ENCODE measurements around the gene FCRLA.
A peak's percentile ranks its signal among the peaks of the same experiment; 100 is the strongest.

The FCRLA gene

GRCh38 chr1:161737625-161738024 is 30.6 kb downstream of the FCRLA start:
- H3K79me1 ChIP-seq (ENCODE audit: low read length), result no peaks in the 10 kb centered on the region
- no peak overlapping the region for H4K5ac ChIP-seq (ENCODE audit: low read length)
- no peak overlapping the region for H2BK5ac ChIP-seq (ENCODE audit: low read length)
- H3K18ac ChIP-seq (ENCODE audit: low read length), result no peak overlapping the region
- no peak overlapping the region for H3K4me3 ChIP-seq (ENCODE audit: low read length)
- H3K27me3 ChIP-seq (ENCODE audit: insufficient read depth, low read length, poor library complexity), result no peaks in the 10 kb centered on the region
- no CpG with 5 or more reads among the region's 2 CpGs for WGBS (ENCODE audit: extremely low coverage, insufficient coverage, low lambda C conversion rate)
- H3K4me1 ChIP-seq (ENCODE audit: control insufficient read depth, low read depth, low read length), result no peaks in the 10 kb centered on the region
- H3K9ac ChIP-seq (ENCODE audit: low read length), result no peak overlapping the region
- H3K4me2 ChIP-seq (ENCODE audit: low read length), result no peak overlapping the region
- no peaks in the 10 kb centered on the region for H3K79me2 ChIP-seq (ENCODE audit: control insufficient read depth, insufficient read depth, low read length)
- H2BK120ac ChIP-seq (ENCODE audit: low read depth, low read length), result no peak overlapping the region
- H3K4ac ChIP-seq (ENCODE audit: low read depth, low read length), result no peak overlapping the region
- no peak overlapping the region for H3K27ac ChIP-seq (ENCODE audit: low read depth, low read length)
- H4K8ac ChIP-seq (ENCODE audit: low read depth, low read length), result no peak overlapping the region
- DNase-seq, result no peak
- no peak overlapping the region for H3K56ac ChIP-seq (ENCODE audit: low read length)
- no peak overlapping the region for H2BK15ac ChIP-seq (replicated peaks; ENCODE audit: low read depth)
- no peak overlapping the region for H3K23ac ChIP-seq (ENCODE audit: low read length)
- H2AK5ac ChIP-seq (ENCODE audit: low read length), result no peak overlapping the region
- H3K36me3 ChIP-seq (ENCODE audit: control insufficient read depth, insufficient read depth, low read length), result no peaks in the 10 kb centered on the region

- Histone ChIP-seq H4K8ac (ENCODE audit: low read depth, low read length) (no peak overlapping the region), H3K18ac (ENCODE audit: low read length) (no peak overlapping the region), H3K79me1 (ENCODE audit: low read length) (no peaks in the 10 kb centered on the region), H3K4ac (ENCODE audit: low read depth, low read length) (no peak overlapping the region), H3K4me3 (ENCODE audit: low read length) (no peak overlapping the region), H3K9ac (ENCODE audit: low read length) (no peak overlapping the region), H4K5ac (ENCODE audit: low read length) (no peak overlapping the region), H3K27me3 (ENCODE audit: insufficient read depth, low read length, poor library complexity) (no peaks in the 10 kb centered on the region), H3K4me1 (ENCODE audit: control insufficient read depth, low read depth, low read length) (no peaks in the 10 kb centered on the region), H3K36me3 (ENCODE audit: control insufficient read depth, insufficient read depth, low read length) (no peaks in the 10 kb centered on the region), H3K56ac (ENCODE audit: low read length) (no peak overlapping the region), H2BK15ac (replicated peaks; ENCODE audit: low read depth) (no peak overlapping the region), H2BK120ac (ENCODE audit: low read depth, low read length) (no peak overlapping the region), H3K4me2 (ENCODE audit: low read length) (no peak overlapping the region), H2AK5ac (ENCODE audit: low read length) (no peak overlapping the region), H3K23ac (ENCODE audit: low read length) (no peak overlapping the region), H3K79me2 (ENCODE audit: control insufficient read depth, insufficient read depth, low read length) (no peaks in the 10 kb centered on the region), H2BK5ac (ENCODE audit: low read length) (no peak overlapping the region), H3K27ac (ENCODE audit: low read depth, low read length) (no peak overlapping the region)
- DNase-seq, result peak; percentile 79
- no CpG with 5 or more reads among the region's 4 CpGs for WGBS (ENCODE audit: extremely low coverage, insufficient coverage, low lambda C conversion rate)
Measured at GRCh38 chr1:161738627-161739287, 31.7 kb downstream of the FCRLA start.

DNA sequence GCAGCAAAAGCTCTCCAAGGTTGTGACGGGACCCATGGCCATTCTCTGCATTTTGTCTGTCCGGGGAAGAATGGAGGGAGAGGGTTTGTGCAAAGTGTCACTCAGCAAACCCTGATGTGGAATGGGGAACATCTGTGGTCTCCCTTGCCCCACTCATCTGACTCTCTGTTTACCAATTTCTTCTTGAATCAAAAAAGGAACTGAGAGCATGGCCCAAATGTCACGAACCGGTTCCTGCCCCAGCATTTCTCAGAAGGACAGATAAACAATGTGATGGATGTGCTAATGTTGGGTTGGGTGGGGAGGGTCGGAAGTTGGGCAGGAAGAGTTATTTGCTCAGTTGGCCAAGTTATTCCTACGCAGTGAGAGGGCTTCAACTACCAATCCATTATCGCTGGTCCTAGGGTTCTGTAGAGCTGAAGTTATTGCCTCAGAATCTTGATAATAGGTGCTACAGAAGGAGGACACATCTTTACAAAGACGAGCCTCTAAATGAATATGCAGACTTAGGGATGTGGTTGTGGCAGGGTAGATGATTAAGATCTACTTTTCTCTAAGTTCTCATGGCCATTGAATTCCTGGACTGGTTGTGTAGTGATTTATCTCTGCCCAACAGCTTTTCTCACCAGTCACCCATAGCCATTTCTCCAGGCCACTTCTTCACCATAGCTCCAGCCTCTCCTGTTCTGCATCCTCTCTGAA is 33.0 kb downstream of the FCRLA start:
- no peak overlapping the region for H2BK5ac ChIP-seq (ENCODE audit: low read length)
- no peaks in the 10 kb centered on the region for H3K79me2 ChIP-seq (ENCODE audit: control insufficient read depth, insufficient read depth, low read length)
- no peak overlapping the region for H3K4ac ChIP-seq (ENCODE audit: low read depth, low read length)
- H3K18ac ChIP-seq (ENCODE audit: low read length), result no peak overlapping the region
- H2BK15ac ChIP-seq (replicated peaks; ENCODE audit: low read depth), result no peak overlapping the region
- H3K4me1 ChIP-seq (ENCODE audit: control insufficient read depth, low read depth, low read length), result no peaks in the 10 kb centered on the region
- no peak overlapping the region for H2BK120ac ChIP-seq (ENCODE audit: low read depth, low read length)
- no peak overlapping the region for H4K8ac ChIP-seq (ENCODE audit: low read depth, low read length)
- WGBS (ENCODE audit: extremely low coverage, insufficient coverage, low lambda C conversion rate), result no CpG with 5 or more reads among the region's 8 CpGs
- H3K56ac ChIP-seq (ENCODE audit: low read length), result no peak overlapping the region
- no peak overlapping the region for H3K4me2 ChIP-seq (ENCODE audit: low read length)
- H3K4me3 ChIP-seq (ENCODE audit: low read length), result no peak overlapping the region
- no peak overlapping the region for H3K23ac ChIP-seq (ENCODE audit: low read length)
- no peaks in the 10 kb centered on the region for H3K27me3 ChIP-seq (ENCODE audit: insufficient read depth, low read length, poor library complexity)
- H3K79me1 ChIP-seq (ENCODE audit: low read length), result no peaks in the 10 kb centered on the region
- no peak for DNase-seq
- no peak overlapping the region for H2AK5ac ChIP-seq (ENCODE audit: low read length)
- H3K9ac ChIP-seq (ENCODE audit: low read length), result no peak overlapping the region
- H4K5ac ChIP-seq (ENCODE audit: low read length), result no peak overlapping the region
- no peaks in the 10 kb centered on the region for H3K36me3 ChIP-seq (ENCODE audit: control insufficient read depth, insufficient read depth, low read length)
- H3K27ac ChIP-seq (ENCODE audit: low read depth, low read length), result no peak overlapping the region

- DNase-seq, result no peak
- Histone ChIP-seq H3K79me2 (ENCODE audit: control insufficient read depth, insufficient read depth, low read length) (no peaks in the 10 kb centered on the region), H3K27ac (ENCODE audit: low read depth, low read length) (no peak overlapping the region), H2BK15ac (replicated peaks; ENCODE audit: low read depth) (no peak overlapping the region), H3K23ac (ENCODE audit: low read length) (no peak overlapping the region), H3K56ac (ENCODE audit: low read length) (no peak overlapping the region), H2BK120ac (ENCODE audit: low read depth, low read length) (no peak overlapping the region), H2AK5ac (ENCODE audit: low read length) (no peak overlapping the region), H3K18ac (ENCODE audit: low read length) (no peak overlapping the region), H4K5ac (ENCODE audit: low read length) (no peak overlapping the region), H3K4me3 (ENCODE audit: low read length) (no peak overlapping the region), H3K4ac (ENCODE audit: low read depth, low read length) (no peak overlapping the region), H3K36me3 (ENCODE audit: control insufficient read depth, insufficient read depth, low read length) (no peaks in the 10 kb centered on the region), H3K4me2 (ENCODE audit: low read length) (no peak overlapping the region), H3K9ac (ENCODE audit: low read length) (no peak overlapping the region), H2BK5ac (ENCODE audit: low read length) (no peak overlapping the region), H3K79me1 (ENCODE audit: low read length) (no peaks in the 10 kb centered on the region), H4K8ac (ENCODE audit: low read depth, low read length) (no peak overlapping the region), H3K4me1 (ENCODE audit: control insufficient read depth, low read depth, low read length) (no peaks in the 10 kb centered on the region), H3K27me3 (ENCODE audit: insufficient read depth, low read length, poor library complexity) (no peaks in the 10 kb centered on the region)
- no CpG with 5 or more reads among the region's 6 CpGs for WGBS (ENCODE audit: extremely low coverage, insufficient coverage, low lambda C conversion rate)
Measured at GRCh38 chr1:161740921-161741320, 33.9 kb downstream of the FCRLA start.

- WGBS (ENCODE audit: extremely low coverage, insufficient coverage, low lambda C conversion rate), result no CpG with 5 or more reads among the region's 9 CpGs
- no peak overlapping the region for H3K27ac ChIP-seq (ENCODE audit: low read depth, low read length)
- no peak overlapping the region for H4K5ac ChIP-seq (ENCODE audit: low read length)
- H3K4me2 ChIP-seq (ENCODE audit: low read length), result no peak overlapping the region
- no peaks in the 10 kb centered on the region for H3K36me3 ChIP-seq (ENCODE audit: control insufficient read depth, insufficient read depth, low read length)
- H3K4me1 ChIP-seq (ENCODE audit: control insufficient read depth, low read depth, low read length), result no peaks in the 10 kb centered on the region
- DNase-seq, result no peak
- no peaks in the 10 kb centered on the region for H3K27me3 ChIP-seq (ENCODE audit: insufficient read depth, low read length, poor library complexity)
- no peak overlapping the region for H2AK5ac ChIP-seq (ENCODE audit: low read length)
- H2BK5ac ChIP-seq (ENCODE audit: low read length), result no peak overlapping the region
- H3K56ac ChIP-seq (ENCODE audit: low read length), result no peak overlapping the region
- no peak overlapping the region for H3K4ac ChIP-seq (ENCODE audit: low read depth, low read length)
- no peaks in the 10 kb centered on the region for H3K79me2 ChIP-seq (ENCODE audit: control insufficient read depth, insufficient read depth, low read length)
- H3K23ac ChIP-seq (ENCODE audit: low read length), result no peak overlapping the region
- H3K18ac ChIP-seq (ENCODE audit: low read length), result no peak overlapping the region
- no peak overlapping the region for H3K9ac ChIP-seq (ENCODE audit: low read length)
- H3K79me1 ChIP-seq (ENCODE audit: low read length), result no peaks in the 10 kb centered on the region
- H2BK120ac ChIP-seq (ENCODE audit: low read depth, low read length), result no peak overlapping the region
- H4K8ac ChIP-seq (ENCODE audit: low read depth, low read length), result no peak overlapping the region
- H3K4me3 ChIP-seq (ENCODE audit: low read length), result no peak overlapping the region
- H2BK15ac ChIP-seq (replicated peaks; ENCODE audit: low read depth), result no peak overlapping the region
Measured at GRCh38 chr1:161743231-161743630, 36.2 kb downstream of the FCRLA start.

Measured in mesendoderm (in vitro differentiated cells).